IMR-90 (cell line): ENCODE results near the gene BRME1. TPM values are rescaled to one million over a fixed set of nuclear protein-coding genes. Genes with fewer than 3 reads are reported as not detected.

Experiments used
- ATAC-seq: fragments of 200-7000 bp; cut with Tn5 transposase; 2 replicates; pipeline ENCODE4 v1.9.1; 2020; ENCODE audit warnings: low read depth, mild to moderate bottlenecking, moderate library complexity
- BruUV-seq: library from RNA; stranded (reverse); fragments of 400-500 nt; replicated peaks from 2 replicates; lab custom pipeline; 2021; lab: Mats Ljungman, UMichigan
- CTCF ChIA-PET: fragments of 300-600 bp; formaldehyde crosslinking; extraction: SDS; loops from one replicate; lab custom pipeline; 2021; ENCODE audit warnings: antibody characterized with exemption; lab: Yijun Ruan, JAX
- POLR2A ChIA-PET: fragments of 300-600 bp; sonication (Branson Sonifier 250); formaldehyde crosslinking; loops from one replicate; lab custom pipeline; 2022; ENCODE audit warnings: antibody characterized with exemption; ENCODE audit not compliant: unreplicated experiment; lab: Charles Lee
- DNase-seq: peaks from one replicate; pipeline ENCODE4 v3.0.0; 2013
- H2AFZ ChIP-seq: replicated peaks from 2 replicates; pipeline ENCODE3; 2013; ENCODE audit warnings: low read length, mild to moderate bottlenecking; ENCODE audit not compliant: poor library complexity
- H2AK5ac ChIP-seq: 2 replicates; pipeline ENCODE4 v1.6.1; 2013; ENCODE audit warnings: low read depth, low read length, inconsistent platforms
- H2AK9ac ChIP-seq: replicated peaks from 2 replicates; pipeline ENCODE3; 2013; ENCODE audit warnings: mild to moderate bottlenecking, low read depth, low read length, moderate library complexity; ENCODE audit not compliant: poor library complexity
- H2BK120ac ChIP-seq: 2 replicates; pipeline ENCODE4 v1.6.1; 2013; ENCODE audit warnings: low read depth, low read length, inconsistent platforms
- H2BK15ac ChIP-seq: 3 replicates; pipeline ENCODE4 v1.6.1; 2013; ENCODE audit warnings: low read depth, low read length, inconsistent platforms
- H2BK20ac ChIP-seq: 2 replicates; pipeline ENCODE4 v1.6.1; 2013; ENCODE audit warnings: low read depth, mild to moderate bottlenecking, inconsistent platforms, low read length, moderate library complexity
- H2BK5ac ChIP-seq: 2 replicates; pipeline ENCODE4 v1.6.1; 2013; ENCODE audit warnings: mild to moderate bottlenecking, low read depth, low read length, inconsistent platforms; ENCODE audit not compliant: poor library complexity, severe bottlenecking
- H3K14ac ChIP-seq: replicated peaks from 2 replicates; pipeline ENCODE4 v1.6.1; 2013; ENCODE audit warnings: low read depth, low read length, inconsistent platforms
- H3K18ac ChIP-seq: 2 replicates; pipeline ENCODE4 v1.6.1; 2013; ENCODE audit warnings: low read depth, low read length, control low read depth
- H3K23ac ChIP-seq: 2 replicates; pipeline ENCODE4 v1.6.1; 2013; ENCODE audit warnings: low read depth, low read length, inconsistent platforms
- H3K27ac ChIP-seq: 2 replicates; pipeline ENCODE4 v1.5.1; 2013; ENCODE audit warnings: mild to moderate bottlenecking, control low read depth, low read length; ENCODE audit not compliant: insufficient read depth
- H3K27me3 ChIP-seq: 2 replicates; pipeline ENCODE4 v1.6.1; 2013; ENCODE audit warnings: low read length; ENCODE audit not compliant: control insufficient read depth, insufficient read depth
- H3K36me3 ChIP-seq: 2 replicates; pipeline ENCODE4 v1.6.1; 2013; ENCODE audit warnings: low read length, mixed read lengths; ENCODE audit not compliant: control insufficient read depth, insufficient read depth
- H3K4ac ChIP-seq: 2 replicates; pipeline ENCODE4 v1.6.1; 2013; ENCODE audit warnings: low read depth, low read length, inconsistent platforms
- H3K4me1 ChIP-seq: 2 replicates; pipeline ENCODE4 v1.6.1; 2013; ENCODE audit warnings: low read length, mixed read lengths; ENCODE audit not compliant: control insufficient read depth, insufficient read depth
- H3K4me2 ChIP-seq: 2 replicates; pipeline ENCODE4 v1.6.1; 2013; ENCODE audit warnings: low read depth, mild to moderate bottlenecking, control low read depth, low read length, moderate library complexity
- H3K4me3 ChIP-seq: 2 replicates; pipeline ENCODE4 v1.5.1; 2013; ENCODE audit warnings: low read depth, mild to moderate bottlenecking, control low read depth, low read length, moderate library complexity; ENCODE audit not compliant: insufficient read depth
- H3K56ac ChIP-seq: 2 replicates; pipeline ENCODE4 v1.6.1; 2013; ENCODE audit warnings: low read length, inconsistent platforms; ENCODE audit not compliant: insufficient read depth; ENCODE audit errors: extremely low read depth
- H3K79me1 ChIP-seq, 2 experiments: 2 replicates each; pipeline ENCODE4 v1.6.1; 2013; ENCODE audit warnings: low read length in 2 of 2, inconsistent platforms in 1 of 2, low read depth in 1 of 2
- H3K9ac ChIP-seq: 2 replicates; pipeline ENCODE4 v1.6.1; 2013; ENCODE audit warnings: low read depth, low read length, control low read depth
- H3K9me1 ChIP-seq: 2 replicates; pipeline ENCODE4 v1.6.1; 2013; ENCODE audit warnings: low read length, inconsistent platforms; ENCODE audit not compliant: insufficient read depth
- H3K9me3 ChIP-seq: 2 replicates; pipeline ENCODE4 v1.6.1; 2013; ENCODE audit warnings: low read length; ENCODE audit not compliant: control insufficient read depth, insufficient read depth
- H4K20me1 ChIP-seq: 2 replicates; pipeline ENCODE4 v1.6.1; 2013; ENCODE audit warnings: low read length, inconsistent platforms; ENCODE audit not compliant: insufficient read depth
- H4K5ac ChIP-seq: 2 replicates; pipeline ENCODE4 v1.6.1; 2013; ENCODE audit warnings: mild to moderate bottlenecking, low read depth, low read length, control low read depth
- H4K8ac ChIP-seq, 2 experiments: 2 replicates each; pipeline ENCODE4 v1.6.1; 2013; ENCODE audit warnings: low read depth in 2 of 2, low read length in 2 of 2, control low read depth in 1 of 2, inconsistent platforms in 1 of 2
- H4K91ac ChIP-seq: 2 replicates; pipeline ENCODE4 v1.6.1; 2013; ENCODE audit warnings: low read depth, low read length, inconsistent platforms; ENCODE audit not compliant: insufficient read depth
- MAZ ChIP-seq: IDR thresholded peaks from 2 replicates; pipeline ENCODE4 v1.6.1; 2012; ENCODE audit warnings: low read depth, mild to moderate bottlenecking, low read length, improper control_type of control experiment, moderate library complexity, borderline replicate concordance
- USF2 ChIP-seq: fragments of 150-350 bp; IDR thresholded peaks from 2 replicates; pipeline ENCODE4 v1.6.1; 2017; ENCODE audit warnings: mild to moderate bottlenecking, antibody characterized with exemption, low read length, low read depth
- WGBS, 2 experiments: methylation state at CpG; one replicate each; pipeline versions ENCODE4 v1.1.5 to v1.1.7; 2013; ENCODE audit warnings: missing lambda C conversion rate in 2 of 2; ENCODE audit not compliant: insufficient read length in 1 of 2; ENCODE audit errors: extremely low coverage in 2 of 2; 5-methylcytosine and 5-hydroxymethylcytosine counted together
- dilution Hi-C: fragments of 300-500 bp; cut with HindIII; formaldehyde crosslinking; loops from one replicate; pipeline ENCODE4 v1.14.3; 2018; ENCODE audit warnings: low sequenced_read_pairs; ENCODE audit not compliant: unreplicated experiment
- in situ Hi-C: fragments of 300-500 bp; cut with MboI; formaldehyde crosslinking; loops from 3 replicates; pipeline ENCODE4 v1.14.3; 2019; ENCODE audit warnings: low sequenced_read_pairs, inconsistent platforms, mixed read lengths
- intact Hi-C: fragments of 100-400 bp; cut with micrococcal nuclease; formaldehyde crosslinking; loops from 2 replicates; pipeline ENCODE4 v1.10.0; 2022
- polyA plus RNA-seq, 3 experiments: library from polyadenylated mRNA; depleted of rRNA; stranded (reverse); fragments of >200 nt; gene quantifications; 2 replicates each; pipeline ENCODE4 v1.2.3, GENCODE V29; 2012; ENCODE audit warnings: low replicate concordance in 1 of 3
- total RNA-seq: library from RNA; depleted of rRNA; stranded (reverse); fragments of >200 nt; gene quantifications from 2 replicates; pipeline ENCODE4 v1.2.3, GENCODE V29; 2012

BRME1 gene
- total and polyA plus RNA-seq, 2 of the 4 experiments (the other 2 are of a cell fraction): 0.18 to 0.38 TPM

GRCh38 chr19:13920940-13921747, 15.2 kb upstream of the BRME1 start:
- ChIA-PET CTCF (no interaction called here), POLR2A (interaction anchor here (0.8 kb wide), 1 partner anchor 10 kb away, joined by 3 read pairs; no protein-coding TSS in a partner anchor)
- Histone ChIP-seq H3K27ac (no peak overlapping the region), H3K23ac (no peak overlapping the region), H3K18ac (no peak overlapping the region), H3K4me2 (no peak overlapping the region), H3K4me3 (no peak overlapping the region), H2BK20ac (no peak overlapping the region), H3K56ac (no peak overlapping the region), H3K36me3 (peaks cover 50% of the 10 kb centered on the region), H3K27me3 (no peaks in the 10 kb centered on the region), H2AK5ac (no peak overlapping the region), H4K91ac (no peak overlapping the region), H4K8ac (peak overlapping the region in 1 of 2 experiments; percentile 70; a peak in 1 of 4 replicates), H3K9me1 (no peaks in the 10 kb centered on the region), H4K20me1 (no peaks in the 10 kb centered on the region), H3K9ac (no peak overlapping the region), H3K79me1 (no peaks in the 10 kb centered on the region), H2BK120ac (no peak overlapping the region), H3K14ac (no peak overlapping the region), H3K4me1 (peaks cover 2% of the 10 kb centered on the region; the same call in 1 of the 2 replicates), H4K5ac (no peak overlapping the region), H2AFZ (peak overlapping the region; percentile 78), H3K9me3 (peaks cover 4% of the 10 kb centered on the region), H2AK9ac (peak overlapping the region; percentile 13), H2BK5ac (no peak overlapping the region), H3K4ac (no peak overlapping the region), H2BK15ac (no peak overlapping the region)
- in situ Hi-C loops (no loop called here), dilution Hi-C loops (no loop called here), intact Hi-C loops (loop anchor here (1.0 kb wide), 1 partner anchor 14 kb away; no protein-coding TSS in a partner anchor)
- no CpG with 5 or more reads among the region's 2 CpGs for WGBS, 2 experiments
- no TSS peak for BruUV-seq
- DNase-seq: peak; percentile 44
- TF ChIP-seq USF2: peak; percentile 92
- TF ChIP-seq MAZ: no peak
- peak; percentile 79 for ATAC-seq
